GM23338 (cell line): ENCODE results near the gene SVIL. TPM values are rescaled to one million over a fixed set of nuclear protein-coding genes. Genes with fewer than 3 reads are reported as not detected.

Experiments
- ATAC-seq: fragments of 200-7000 bp; cut with Tn5 transposase; 3 replicates; pipeline ENCODE4 v1.9.1; 2020
- DNase-seq: peaks from one replicate; pipeline ENCODE4 v3.0.0-alpha.2; 2015; ENCODE audit warnings: low spot score
- H2AFZ ChIP-seq: fragments of 200-600 bp; sonication (generic); 2 replicates; pipeline ENCODE4 v1.8.0; 2016; ENCODE audit warnings: antibody characterized with exemption, mild to moderate bottlenecking, moderate library complexity
- H3F3A ChIP-seq: fragments of 200-600 bp; sonication (generic); replicated peaks from 2 replicates; pipeline ENCODE4 v1.8.0; 2017; ENCODE audit warnings: antibody characterized with exemption, mixed run types, low read depth
- H3K27ac ChIP-seq: fragments of 200-600 bp; sonication (generic); 2 replicates; pipeline ENCODE4 v1.6.1; 2016; ENCODE audit warnings: low read depth
- H3K27me3 ChIP-seq: fragments of 200-600 bp; sonication (generic); 2 replicates; pipeline ENCODE4 v1.8.0; 2016; ENCODE audit warnings: mild to moderate bottlenecking, mixed run types, moderate library complexity; ENCODE audit not compliant: insufficient read depth
- H3K36me3 ChIP-seq: fragments of 200-600 bp; sonication (generic); 2 replicates; pipeline ENCODE4 v1.8.0; 2016; ENCODE audit warnings: mild to moderate bottlenecking; ENCODE audit not compliant: insufficient read depth
- H3K4me1 ChIP-seq: fragments of 200-600 bp; sonication (generic); 2 replicates; pipeline ENCODE4 v1.8.0; 2016; ENCODE audit warnings: mild to moderate bottlenecking, moderate library complexity; ENCODE audit not compliant: insufficient read depth
- H3K4me2 ChIP-seq: fragments of 200-600 bp; sonication (generic); 2 replicates; pipeline ENCODE4 v1.7.1; 2017; ENCODE audit warnings: mixed run types
- H3K4me3 ChIP-seq: fragments of 200-600 bp; sonication (generic); 2 replicates; pipeline ENCODE4 v1.6.1; 2016; ENCODE audit warnings: mixed run types
- H3K79me2 ChIP-seq: fragments of 200-600 bp; sonication (generic); replicated peaks from 2 replicates; pipeline ENCODE4 v1.8.0; 2017; ENCODE audit warnings: mild to moderate bottlenecking; ENCODE audit not compliant: insufficient read depth
- H3K9me2 ChIP-seq: fragments of 200-600 bp; sonication (generic); 2 replicates; pipeline ENCODE4 v1.8.0; 2017; ENCODE audit not compliant: insufficient read depth
- H4K20me1 ChIP-seq: fragments of 200-600 bp; sonication (generic); replicated peaks from 2 replicates; pipeline ENCODE4 v1.8.0; 2017; ENCODE audit warnings: mild to moderate bottlenecking; ENCODE audit not compliant: insufficient read depth
- H3K27ac Mint-ChIP-seq: 2 replicates; pipeline ENCODE4 v1.8.0; 2020; ENCODE audit warnings: inconsistent platforms, mild to moderate bottlenecking, moderate library complexity, mixed read lengths
- H3K27me3 Mint-ChIP-seq: 3 replicates; pipeline ENCODE4 v1.8.0; 2022; ENCODE audit warnings: low read depth, mild to moderate bottlenecking, moderate library complexity, mixed read lengths, inconsistent platforms; ENCODE audit not compliant: insufficient read depth, poor library complexity
- H3K36me3 Mint-ChIP-seq: 3 replicates; pipeline ENCODE4 v1.8.0; 2021; ENCODE audit warnings: low read depth, mild to moderate bottlenecking, inconsistent platforms, moderate library complexity, mixed read lengths
- H3K4me1 Mint-ChIP-seq: 3 replicates; pipeline ENCODE4 v1.8.0; 2020; ENCODE audit warnings: mild to moderate bottlenecking, inconsistent platforms, mixed read lengths
- H3K4me3 Mint-ChIP-seq: 3 replicates; pipeline ENCODE4 v1.8.0; 2021; ENCODE audit warnings: moderate library complexity, mild to moderate bottlenecking, inconsistent platforms, mixed read lengths
- H3K9me3 Mint-ChIP-seq: 3 replicates; pipeline ENCODE4 v1.8.0; 2020; ENCODE audit warnings: moderate library complexity, mild to moderate bottlenecking, inconsistent platforms, mixed read lengths
- CREB1 ChIP-seq: fragments of 250-450 bp; sonication (Bioruptor Pico); IDR thresholded peaks from 2 replicates; pipeline ENCODE4 v1.5.0; 2020; ENCODE audit warnings: low read depth, mild to moderate bottlenecking, moderate library complexity
- ETS1 ChIP-seq: IDR thresholded peaks from 2 replicates; pipeline ENCODE4 v1.6.1; 2016; ENCODE audit warnings: antibody characterized with exemption
- EZH2 ChIP-seq: fragments of 200-600 bp; sonication (generic); IDR thresholded peaks from one replicate; pipeline ENCODE4 v1.8.0; 2017; ENCODE audit warnings: antibody characterized with exemption, mild to moderate bottlenecking, low read depth; ENCODE audit not compliant: unreplicated experiment
- EZH2phosphoT487 ChIP-seq: fragments of 200-600 bp; sonication (generic); IDR thresholded peaks from one replicate; pipeline ENCODE4 v1.8.1; 2018; ENCODE audit warnings: antibody characterized with exemption; ENCODE audit not compliant: unreplicated experiment
- JUNB ChIP-seq: IDR thresholded peaks from one replicate; pipeline ENCODE4 v1.6.1; 2016; ENCODE audit warnings: antibody characterized with exemption; ENCODE audit not compliant: unreplicated experiment
- NANOG ChIP-seq: IDR thresholded peaks from 2 replicates; pipeline ENCODE4 v1.6.1; 2016; ENCODE audit warnings: antibody characterized with exemption, borderline replicate concordance
- POLR2AphosphoS5 ChIP-seq: IDR thresholded peaks from 2 replicates; pipeline ENCODE4 v1.6.1; 2016; ENCODE audit warnings: antibody characterized with exemption, low read depth
- ZNF114 ChIP-seq: fragments of 250-450 bp; sonication (Bioruptor Pico); IDR thresholded peaks from 2 replicates; pipeline ENCODE4 v1.5.0; 2020; ENCODE audit warnings: mild to moderate bottlenecking, moderate library complexity
- ZNF331 ChIP-seq: fragments of 250-450 bp; sonication (Bioruptor Pico); IDR thresholded peaks from 2 replicates; pipeline ENCODE4 v1.5.0; 2020; ENCODE audit warnings: low read depth, mild to moderate bottlenecking, moderate library complexity
- ZNF462 ChIP-seq: fragments of 250-450 bp; sonication (Bioruptor Pico); IDR thresholded peaks from 2 replicates; pipeline ENCODE4 v1.5.0; 2020; ENCODE audit warnings: mild to moderate bottlenecking, moderate library complexity
- polyA plus RNA-seq: library from polyadenylated mRNA; unstranded; fragments of >200 nt; fragmentation: Nextera tagmentation; extraction: Ambion mirVana; gene quantifications from 2 replicates; pipeline ENCODE4 v1.2.1, GENCODE V29; 2016
- total RNA-seq: library from RNA; depleted of rRNA; stranded (reverse); fragments of >200 nt; shearing (Covaris generic); gene quantifications from 2 replicates; pipeline ENCODE4 v1.2.3, GENCODE V29; 2014
- TF ChIP-seq, protein P1 (sequence below), 2 experiments: fragments of 200-600 bp in 1 of 2; sonication (generic) in 1 of 2; conservative IDR thresholded peaks; 2 replicates each; pipeline versions ENCODE4 v1.5.1 to v1.6.1; 2016 to 2017; ENCODE audit warnings: antibody characterized with exemption in 2 of 2, low read depth in 2 of 2, mild to moderate bottlenecking in 2 of 2, moderate library complexity in 1 of 2

The SVIL gene
- total and polyA plus RNA-seq, 2 experiments from 2014 or later = 8.8 to 34.9 TPM

GRCh38 chr10:29636178-29636577 is 1.4 kb upstream of the SVIL start:
- H3K27me3 ChIP-seq = no peaks in the 10 kb centered on the region
- Mint-ChIP-seq H3K4me1 (peaks cover 38% of the 10 kb centered on the region), H3K9me3 (peaks cover 3% of the 10 kb centered on the region; the same call in 2 of the 3 replicates), H3K27me3 (peaks cover 2% of the 10 kb centered on the region), H3K4me3 (no peak overlapping the region), H3K27ac (peak overlapping the region; percentile 90; the same call in 1 of the 2 replicates), H3K36me3 (peaks cover 16% of the 10 kb centered on the region)
- no peaks in the 10 kb centered on the region for H3K36me3 ChIP-seq
- no peak for DNase-seq
- no peak overlapping the region for H3K4me3 ChIP-seq
- TF ChIP-seq EZH2phosphoT487 (no peak), CREB1 (CRISPR knock-in tag) (no peak), JUNB (no peak), EZH2 (no peak), POLR2AphosphoS5 (no peak), ZNF331 (CRISPR knock-in tag) (no peak), ETS1 (no peak), ZNF462 (CRISPR knock-in tag) (no peak), NANOG (no peak), ZNF114 (CRISPR knock-in tag) (no peak)
- TF ChIP-seq, protein P1, sequence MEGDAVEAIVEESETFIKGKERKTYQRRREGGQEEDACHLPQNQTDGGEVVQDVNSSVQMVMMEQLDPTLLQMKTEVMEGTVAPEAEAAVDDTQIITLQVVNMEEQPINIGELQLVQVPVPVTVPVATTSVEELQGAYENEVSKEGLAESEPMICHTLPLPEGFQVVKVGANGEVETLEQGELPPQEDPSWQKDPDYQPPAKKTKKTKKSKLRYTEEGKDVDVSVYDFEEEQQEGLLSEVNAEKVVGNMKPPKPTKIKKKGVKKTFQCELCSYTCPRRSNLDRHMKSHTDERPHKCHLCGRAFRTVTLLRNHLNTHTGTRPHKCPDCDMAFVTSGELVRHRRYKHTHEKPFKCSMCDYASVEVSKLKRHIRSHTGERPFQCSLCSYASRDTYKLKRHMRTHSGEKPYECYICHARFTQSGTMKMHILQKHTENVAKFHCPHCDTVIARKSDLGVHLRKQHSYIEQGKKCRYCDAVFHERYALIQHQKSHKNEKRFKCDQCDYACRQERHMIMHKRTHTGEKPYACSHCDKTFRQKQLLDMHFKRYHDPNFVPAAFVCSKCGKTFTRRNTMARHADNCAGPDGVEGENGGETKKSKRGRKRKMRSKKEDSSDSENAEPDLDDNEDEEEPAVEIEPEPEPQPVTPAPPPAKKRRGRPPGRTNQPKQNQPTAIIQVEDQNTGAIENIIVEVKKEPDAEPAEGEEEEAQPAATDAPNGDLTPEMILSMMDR (conservative IDR thresholded peaks at IDR 0.05; ENCODE audit: low read depth in 2 of 2) = no peak
- no peak overlapping the region for H3K27ac ChIP-seq
- H3F3A ChIP-seq = no peaks in the 10 kb centered on the region
- peaks cover 34% of the 10 kb centered on the region for H3K4me1 ChIP-seq
- H2AFZ ChIP-seq = no peak overlapping the region
- no peaks in the 10 kb centered on the region for H3K79me2 ChIP-seq
- no peaks in the 10 kb centered on the region for H4K20me1 ChIP-seq
- no peak for ATAC-seq
- H3K4me2 ChIP-seq = no peak overlapping the region
- no peaks in the 10 kb centered on the region for H3K9me2 ChIP-seq
